ENCODE results near the gene XPC. TPM values are rescaled to one million over a fixed set of nuclear protein-coding genes. Genes with fewer than 3 reads are reported as not detected.

The XPC gene
- total and polyA plus RNA-seq, 4 donors: 12.7 to 26.7 (median 14.2) TPM

GRCh38 chr3:14222900-14223594, 44.6 kb upstream of the XPC start:
- Histone ChIP-seq H3K9me3 (ENCODE audit: control insufficient read depth in 4 of 4, low read length in 3 of 4) (peaks cover 0 to 4% (median 0%) of the 10 kb centered on the region in 4 donors), H3K9ac (ENCODE audit: low read depth in 1 of 2, low read length in 2 of 2) (no peak overlapping the region), H3K4me1 (ENCODE audit: control insufficient read depth in 4 of 4, insufficient read depth in 4 of 4, low read length in 3 of 4) (no peaks in the 10 kb centered on the region), H3K27ac (ENCODE audit: low read depth in 1 of 2, low read length in 2 of 2) (no peak overlapping the region), H3K36me3 (ENCODE audit: control insufficient read depth in 4 of 4, insufficient read depth in 3 of 4, low read depth in 1 of 4, low read length in 3 of 4) (no peaks in the 10 kb centered on the region), H3K27me3 (ENCODE audit: control insufficient read depth in 4 of 4, insufficient read depth in 4 of 4, low read length in 3 of 4) (no peaks in the 10 kb centered on the region), H3K4me3 (ENCODE audit: low read depth in 1 of 3, low read length in 3 of 3) (no peak overlapping the region)
- DNase-seq (ENCODE audit: low spot score): no peak
- WGBS: 90% methylated on average over 3 of the region's 3 CpGs
- TF ChIP-seq HNF4A (conservative IDR thresholded peaks at IDR 0.05) (no peak), SP1 (IDR thresholded peaks at IDR 0.05) (no peak), GABPA (IDR thresholded peaks at IDR 0.05 in 1 of 2, conservative IDR thresholded peaks at IDR 0.05 in 1 of 2) (no peak)

- 60% methylated on average over 1 of the region's 1 CpG for WGBS
- no peak for TF ChIP-seq ATF3 (IDR thresholded peaks at IDR 0.05)
- no peak for TF ChIP-seq ZBTB33 (IDR thresholded peaks at IDR 0.05)
- no peak for TF ChIP-seq RXRA (IDR thresholded peaks at IDR 0.05)
- no peak for TF ChIP-seq TAF1 (conservative IDR thresholded peaks at IDR 0.05)
- no peak for TF ChIP-seq NR2F2 (IDR thresholded peaks at IDR 0.05)
- Histone ChIP-seq H3K36me3 (ENCODE audit: control insufficient read depth in 4 of 4, insufficient read depth in 3 of 4, low read depth in 1 of 4, low read length in 3 of 4) (no peaks in the 10 kb centered on the region), H3K27me3 (ENCODE audit: control insufficient read depth in 4 of 4, insufficient read depth in 4 of 4, low read length in 3 of 4) (no peaks in the 10 kb centered on the region), H3K9me3 (ENCODE audit: control insufficient read depth in 4 of 4, low read length in 3 of 4) (peaks cover 0 to 4% (median 0%) of the 10 kb centered on the region in 4 donors), H3K9ac (ENCODE audit: low read depth in 1 of 2, low read length in 2 of 2) (no peak overlapping the region), H3K4me1 (ENCODE audit: control insufficient read depth in 4 of 4, insufficient read depth in 4 of 4, low read length in 3 of 4) (no peaks in the 10 kb centered on the region), H3K27ac (ENCODE audit: low read depth in 1 of 2, low read length in 2 of 2) (no peak overlapping the region), H3K4me3 (ENCODE audit: low read depth in 1 of 3, low read length in 3 of 3) (no peak overlapping the region)
- DNase-seq (ENCODE audit: low spot score): no peak
These were observed 44.1 kb upstream of the XPC start for GRCh38 chr3:14222457-14222856.

GRCh38 chr3:14221902-14222301, 43.5 kb upstream of the XPC start:
- H3K36me3 ChIP-seq (ENCODE audit: control insufficient read depth in 4 of 4, insufficient read depth in 3 of 4, low read depth in 1 of 4, low read length in 3 of 4): no peaks in the 10 kb centered on the region
- H3K9ac ChIP-seq (ENCODE audit: low read depth in 1 of 2, low read length in 2 of 2): no peak overlapping the region
- WGBS: 90% methylated on average over 1 of the region's 1 CpG

More at GRCh38 chr3:14221902-14222301, 43.5 kb upstream of the XPC start:
- no peak overlapping the region for H3K4me3 ChIP-seq (ENCODE audit: low read depth in 1 of 3, low read length in 3 of 3)
- H3K4me1 ChIP-seq (ENCODE audit: control insufficient read depth in 4 of 4, insufficient read depth in 4 of 4, low read length in 3 of 4): no peaks in the 10 kb centered on the region
- no peak overlapping the region for H3K27ac ChIP-seq (ENCODE audit: low read depth in 1 of 2, low read length in 2 of 2)
- no peak for TF ChIP-seq REST (IDR thresholded peaks at IDR 0.05)
- TF ChIP-seq TAF1 (conservative IDR thresholded peaks at IDR 0.05): no peak
- TF ChIP-seq FOXA2 (IDR thresholded peaks at IDR 0.05): no peak
- TF ChIP-seq RXRA (IDR thresholded peaks at IDR 0.05): no peak
- no peak for TF ChIP-seq HNF4G (IDR thresholded peaks at IDR 0.05)
- no peak for TF ChIP-seq CTCF (IDR thresholded peaks at IDR 0.05; ENCODE audit: low read depth, low read length, missing input control)
- TF ChIP-seq ATF3 (IDR thresholded peaks at IDR 0.05): no peak
- TF ChIP-seq NR2F2 (IDR thresholded peaks at IDR 0.05): no peak
- no peak for TF ChIP-seq EGR1 (IDR thresholded peaks at IDR 0.05; ENCODE audit: low read depth in 2 of 2)
- H3K27me3 ChIP-seq (ENCODE audit: control insufficient read depth in 4 of 4, insufficient read depth in 4 of 4, low read length in 3 of 4): no peaks in the 10 kb centered on the region
- H3K9me3 ChIP-seq (ENCODE audit: control insufficient read depth in 4 of 4, low read length in 3 of 4): peaks cover 0 to 4% (median 0%) of the 10 kb centered on the region in 4 donors
- no peak for DNase-seq (ENCODE audit: low spot score)
